Activated CD4-positive, alpha-beta T cell treated with anti-CD3 and anti-CD28 coated beads, Interleukin-2, amount 50 U/mL, for 24 hours (primary cell): ENCODE data around the gene ERCC1.
"Not testable (repeated sequence)": the region's sequence is repeated elsewhere in the genome, so short reads cannot be mapped to it uniquely, and the experiment has no call there.

Source experiments
- DNase-seq, 2 donors: peaks; one replicate each; pipeline ENCODE4 v3.0.0-alpha.2; 2020; ENCODE audit warnings: low read depth in 1 of 2, low spot score in 1 of 2

The ERCC1 gene

DNA sequence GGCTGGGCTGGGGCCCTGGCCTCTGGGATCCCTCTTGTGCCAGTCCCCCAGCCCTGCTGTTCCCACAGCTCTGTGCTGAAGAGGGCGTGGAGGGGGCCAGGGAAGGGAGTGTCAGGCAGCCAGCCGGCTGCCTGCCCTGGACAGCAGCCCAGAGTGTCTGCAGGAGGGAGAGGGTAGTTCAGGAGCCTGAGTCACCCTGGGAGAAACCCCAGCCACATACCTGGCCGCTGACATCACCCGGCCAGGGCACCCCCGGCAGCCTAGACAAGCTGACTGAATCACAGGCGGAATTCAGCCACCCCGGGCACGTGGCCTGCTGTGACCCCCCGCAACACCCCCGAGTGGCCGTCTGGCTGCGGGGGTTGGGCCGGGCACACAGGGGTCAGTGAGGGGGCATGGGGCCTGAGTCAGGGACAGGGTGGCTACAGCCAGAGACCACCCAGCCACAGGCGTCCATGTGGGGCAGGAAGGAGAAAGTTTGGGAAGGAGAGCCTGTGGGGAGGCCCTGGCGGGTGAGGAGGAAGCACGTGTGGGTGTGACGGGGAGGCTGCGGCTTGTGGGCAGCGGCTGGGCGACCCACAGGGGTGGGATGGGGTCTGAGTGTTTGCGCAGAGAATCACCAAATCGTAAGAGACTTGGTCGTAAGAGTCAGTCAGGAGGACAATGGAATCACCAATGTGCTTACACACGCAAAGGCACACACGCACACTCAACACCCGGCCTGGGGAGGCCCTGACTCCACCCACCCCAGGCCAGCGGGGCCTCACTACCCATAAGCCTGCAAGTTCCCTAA lies 32.2 kb upstream of the ERCC1 start:
- DNase-seq, result peak in 1 of 2 donors; percentile 32

DNA sequence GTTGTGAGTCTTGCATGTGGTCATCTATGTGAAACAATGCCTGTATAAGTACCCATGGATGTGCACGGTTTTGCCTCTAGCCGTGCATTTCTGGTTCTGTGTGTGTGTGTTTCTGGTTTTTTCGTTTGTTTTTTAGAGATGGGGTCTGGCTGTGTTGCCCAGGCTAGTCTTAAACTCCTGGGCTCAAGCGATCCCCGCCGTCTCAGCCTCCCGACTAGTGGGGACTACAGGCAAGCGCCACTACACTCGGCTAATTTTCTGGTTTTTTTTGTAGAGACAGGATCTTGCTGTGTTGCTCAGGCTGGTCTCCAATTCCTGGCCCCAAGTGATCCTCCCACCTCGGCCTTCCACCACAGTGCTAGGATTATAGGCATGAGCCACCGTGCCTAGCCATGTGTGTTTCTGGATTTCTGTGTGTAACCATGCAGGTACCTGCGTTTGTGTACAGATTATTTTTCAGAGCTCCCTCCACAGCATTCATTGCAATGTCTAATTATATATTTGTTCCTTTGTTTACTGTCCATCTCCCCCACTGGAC lies 28.2 kb upstream of the ERCC1 start:
- no peak for DNase-seq

DNA sequence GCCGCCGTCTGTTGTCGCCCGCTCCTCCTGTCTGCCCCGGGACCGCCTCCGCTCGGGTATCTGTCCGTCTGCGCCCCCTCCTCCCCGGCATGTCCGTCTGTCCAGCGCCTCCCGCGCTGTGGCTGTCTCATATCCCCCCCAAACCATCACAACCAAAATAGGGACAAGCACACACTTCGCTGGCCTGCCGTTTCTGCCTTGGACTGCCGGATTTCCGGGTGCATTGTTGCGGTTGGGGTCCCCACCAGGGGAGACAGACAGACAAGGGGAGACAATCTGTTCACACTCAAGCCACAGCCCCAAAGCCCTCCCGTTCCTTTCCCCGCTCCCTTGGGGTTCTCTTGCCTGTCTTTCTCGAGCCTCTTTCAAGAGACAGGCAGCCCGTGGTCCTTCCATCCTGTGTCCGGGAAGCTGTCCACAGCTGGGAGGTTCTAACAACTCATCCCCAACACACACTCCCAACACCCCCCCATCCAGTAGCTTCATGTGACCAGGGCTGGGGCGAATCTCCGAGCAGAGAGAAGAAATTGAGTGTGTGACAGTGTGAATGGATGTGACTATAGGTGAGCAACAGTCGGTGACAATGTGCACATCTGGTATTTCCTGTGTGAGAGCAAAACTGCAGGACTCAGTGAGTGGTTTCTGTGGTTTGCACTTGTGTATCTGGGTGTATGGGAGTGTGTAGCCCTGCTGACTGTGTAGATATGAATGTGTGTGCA lies 27.6 kb upstream of the ERCC1 start:
- DNase-seq, result peak in 1 of 2 donors; percentile 39

DNA sequence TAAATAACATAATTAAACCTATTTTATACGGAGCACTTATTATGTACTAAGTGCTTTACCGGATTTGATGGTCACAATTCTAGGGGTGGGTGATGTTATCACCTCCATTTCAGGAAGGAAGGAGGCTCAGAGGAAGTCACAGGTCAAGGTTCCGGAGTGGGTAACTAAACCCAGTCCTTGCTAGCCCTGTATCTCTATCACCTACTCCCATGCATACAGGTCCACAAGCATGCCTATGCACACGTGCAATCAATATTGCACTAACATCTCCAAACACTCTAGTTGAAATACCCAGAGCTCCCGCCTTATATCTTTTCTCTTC lies 26.3 kb upstream of the ERCC1 start:
- DNase-seq, result no peak

DNA sequence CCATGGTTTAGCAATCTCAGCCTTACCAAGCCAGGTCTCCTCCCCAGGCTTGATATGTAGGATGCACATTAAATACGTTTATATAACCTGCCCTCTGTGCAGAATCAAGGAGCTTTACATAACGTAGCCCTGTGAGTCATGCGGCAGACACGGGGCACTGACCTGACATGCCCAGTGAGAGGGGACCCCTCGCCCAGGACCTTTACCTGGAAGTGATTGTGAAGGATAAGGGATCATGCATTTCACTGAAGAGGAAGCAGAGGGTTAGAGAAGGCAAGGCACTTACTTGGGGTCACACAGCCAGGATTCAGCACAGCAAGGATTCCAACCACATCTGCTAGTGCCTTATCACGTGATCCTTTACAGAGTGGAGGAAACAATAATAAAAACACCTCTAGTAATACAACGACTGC lies 25.2 kb upstream of the ERCC1 start:
- no peak for DNase-seq

DNA sequence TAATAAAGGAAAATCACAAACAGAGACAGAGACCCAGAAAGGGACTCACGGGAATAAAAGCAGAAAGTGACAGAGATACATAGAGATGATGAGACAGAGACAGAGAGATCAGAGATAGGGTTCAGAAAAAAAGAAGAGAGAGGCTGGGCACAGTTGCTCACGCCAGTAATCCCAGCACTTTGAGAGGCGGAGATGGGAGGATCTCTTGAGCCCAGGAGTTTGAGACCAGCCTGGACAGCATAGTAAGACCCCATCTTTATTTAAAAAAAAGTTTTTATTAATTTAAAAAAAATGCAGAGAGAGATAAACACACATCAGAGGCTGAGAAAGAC lies 24.7 kb upstream of the ERCC1 start:
- no peak for DNase-seq

DNA sequence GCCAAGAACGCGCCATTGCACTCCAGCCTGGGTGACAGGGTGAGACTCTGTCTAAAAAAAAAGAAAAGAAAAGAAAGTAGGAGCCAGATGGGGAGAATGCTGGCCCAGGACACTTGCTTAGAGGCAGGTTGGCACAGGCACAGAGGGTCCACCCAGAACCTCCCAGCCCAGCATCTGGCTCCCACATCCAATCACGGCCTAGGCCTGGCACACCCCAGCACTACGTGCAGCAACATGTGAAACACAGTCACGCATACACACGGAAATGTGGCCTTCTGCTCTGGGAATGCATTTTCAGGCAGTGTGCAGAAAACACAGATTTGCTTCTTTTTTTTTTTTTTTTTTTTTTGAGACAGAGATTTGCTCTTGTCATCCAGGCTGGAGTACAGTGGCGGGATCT lies 23.2 kb upstream of the ERCC1 start:
- no peak for DNase-seq

DNA sequence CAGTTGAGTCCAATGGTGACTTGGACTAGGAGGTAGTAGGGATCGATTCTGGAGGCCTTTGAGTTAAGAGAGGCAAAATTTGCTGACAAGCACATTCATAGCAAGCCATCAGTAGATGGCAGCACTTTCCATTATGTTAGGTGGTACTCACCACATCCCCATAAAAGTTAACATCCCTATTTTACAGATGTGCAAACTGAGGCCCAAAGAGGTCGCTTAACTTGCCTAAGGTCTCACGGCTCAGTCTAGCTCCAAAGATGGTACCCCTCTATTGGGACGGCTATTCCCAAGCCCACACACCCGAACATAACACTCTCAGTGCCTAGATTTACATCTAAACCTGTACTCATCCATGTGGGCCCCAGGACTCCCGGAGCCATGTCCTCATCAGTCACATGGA lies 22.6 kb upstream of the ERCC1 start:
- DNase-seq, result no peak

DNA sequence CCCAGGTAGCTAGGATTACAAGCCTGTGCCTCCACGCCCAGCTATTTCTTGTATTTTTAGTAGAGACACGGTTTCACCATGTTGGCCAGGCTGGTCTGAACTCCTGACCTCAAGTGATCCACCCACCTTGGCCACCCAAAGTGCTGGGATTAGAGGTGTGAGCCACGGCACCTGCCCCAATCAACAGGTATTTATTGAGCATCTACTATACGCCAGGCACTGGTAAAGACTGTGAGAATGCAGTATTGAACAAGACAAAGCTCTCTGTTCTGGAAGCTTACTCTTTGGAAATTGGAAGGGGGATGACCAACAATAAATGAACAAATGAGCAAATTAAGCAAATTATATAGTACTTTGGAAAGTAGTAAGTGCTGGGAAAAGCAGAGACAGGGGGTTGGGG lies 21.4 kb upstream of the ERCC1 start:
- no peak for DNase-seq

DNA sequence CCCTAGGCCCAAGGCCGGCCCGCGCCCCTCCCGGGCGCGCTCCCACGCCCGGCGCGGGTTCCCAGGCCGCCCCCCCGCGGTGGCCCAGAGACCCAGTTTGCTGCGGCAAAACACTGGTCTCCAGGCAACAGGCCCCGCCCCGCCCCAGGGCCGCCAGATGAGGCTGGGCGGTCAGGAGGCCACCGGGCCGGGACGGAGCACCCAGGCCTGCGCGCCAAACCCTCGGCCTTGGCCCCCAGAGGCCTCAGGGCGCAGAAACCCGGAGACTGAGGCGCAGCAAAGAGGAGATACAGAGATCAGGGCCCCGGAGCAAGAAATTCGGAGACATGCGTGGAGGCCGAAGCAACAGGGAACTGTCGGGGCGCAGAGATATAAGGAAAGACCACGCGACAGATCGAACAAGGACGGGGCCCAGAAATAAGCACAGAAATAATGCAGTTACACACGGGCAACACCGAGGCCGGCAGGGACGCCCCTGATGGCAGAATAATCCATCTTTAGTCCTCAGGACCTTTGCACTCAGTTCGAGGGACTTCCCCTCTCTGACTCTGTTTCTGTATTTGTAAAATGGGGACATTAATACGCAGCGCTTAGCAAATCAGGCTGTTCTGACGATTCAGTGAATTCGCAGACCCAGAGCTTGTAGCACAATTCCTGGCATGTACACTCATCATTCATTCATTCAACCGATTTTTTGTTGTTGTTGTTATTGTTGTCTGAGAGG lies 20.8 kb upstream of the ERCC1 start:
- DNase-seq, result peak; percentile 43 to 56

DNA sequence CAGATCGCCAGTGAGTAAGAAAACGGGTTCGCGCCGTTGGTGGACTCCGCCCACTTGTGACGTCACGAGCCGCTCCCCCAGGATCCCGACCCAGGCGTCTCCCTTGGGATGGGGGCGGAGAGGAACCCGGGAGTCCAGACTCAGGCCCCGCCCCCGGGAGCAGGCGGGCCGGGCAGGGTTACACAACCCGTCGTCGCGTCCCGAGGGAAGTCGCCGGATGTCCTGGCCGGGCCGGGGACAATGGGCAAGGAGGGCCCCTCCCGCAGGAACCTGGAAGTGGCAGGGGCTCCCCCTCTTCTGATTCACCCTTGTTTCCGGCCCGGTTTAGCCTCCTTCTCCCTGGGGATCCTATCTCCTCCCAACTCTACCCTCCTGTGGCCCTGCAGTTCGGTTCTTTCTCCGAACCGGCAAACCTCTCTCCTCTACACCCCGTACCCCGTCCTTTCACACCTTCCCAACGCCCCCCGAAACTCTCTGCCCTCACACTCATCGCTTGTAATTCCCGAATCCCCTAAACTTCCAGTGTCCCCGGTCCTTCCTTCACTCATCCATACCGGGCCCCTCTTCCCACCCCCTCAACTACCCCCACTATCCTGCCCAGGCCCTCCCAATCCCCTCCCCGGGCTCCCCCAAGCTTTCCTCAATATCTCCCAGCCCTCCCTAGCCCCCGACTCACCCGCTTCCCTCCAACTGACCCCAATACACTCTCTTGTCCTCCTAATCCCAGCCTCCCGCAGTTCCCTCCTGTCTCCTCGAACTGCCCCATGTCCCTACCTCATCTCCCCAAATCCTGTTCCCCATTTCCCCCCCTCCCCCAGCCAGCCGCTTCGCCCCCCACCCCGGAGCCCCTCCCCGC lies 20.0 kb upstream of the ERCC1 start:
- peak in 1 of 2 donors; percentile 31 for DNase-seq

DNA sequence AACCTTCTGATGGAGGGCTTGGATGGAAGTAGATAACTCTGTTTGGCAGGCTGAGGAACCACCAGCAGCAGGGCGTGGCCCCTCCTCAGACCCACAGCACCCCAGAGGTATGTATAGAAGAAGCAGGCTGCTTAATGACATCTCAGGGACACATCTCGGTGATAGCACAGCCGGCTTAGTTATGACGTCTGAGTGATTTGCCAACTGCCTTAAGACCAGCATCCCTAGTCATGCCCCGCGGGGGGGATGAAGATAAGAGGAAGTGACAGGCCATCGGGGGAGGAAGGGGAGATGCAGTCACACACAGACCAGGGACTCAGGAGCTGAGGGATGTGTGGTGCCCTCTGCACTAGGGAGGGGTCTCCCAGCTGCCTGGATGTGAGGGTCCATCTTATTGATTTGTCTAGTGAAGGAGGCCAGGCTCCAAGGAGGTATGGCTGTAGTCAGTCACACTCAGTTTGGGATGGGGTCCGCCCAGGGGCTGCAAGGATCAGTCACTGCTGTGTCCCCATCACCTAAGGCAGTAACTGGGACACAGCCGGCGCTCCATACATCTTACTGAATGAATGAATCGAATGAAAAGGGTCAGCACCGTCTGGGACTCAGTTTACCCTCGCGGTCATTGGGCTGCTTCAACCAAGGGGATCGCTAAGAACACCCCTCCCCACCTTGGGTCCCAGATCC lies 19.2 kb upstream of the ERCC1 start:
- no peak for DNase-seq

DNA sequence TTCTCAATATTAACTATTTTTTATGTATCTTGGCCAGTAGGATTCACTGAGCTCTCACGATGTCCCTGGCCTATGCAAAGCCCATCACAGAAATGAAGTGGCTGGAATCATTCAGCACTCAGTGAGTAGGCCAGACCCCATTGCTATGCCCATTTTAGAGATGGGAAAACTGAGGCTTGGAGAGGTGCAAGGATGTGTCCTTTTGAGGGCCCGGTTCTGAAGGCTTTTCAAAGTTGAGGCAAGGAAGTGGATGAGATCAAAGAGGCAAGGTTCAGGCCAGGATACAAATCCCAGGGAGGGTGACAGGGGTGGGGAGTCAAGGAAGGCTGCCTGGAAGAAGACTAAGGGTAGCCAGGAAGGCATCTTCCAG lies 18.7 kb upstream of the ERCC1 start:
- no peak for DNase-seq

DNA sequence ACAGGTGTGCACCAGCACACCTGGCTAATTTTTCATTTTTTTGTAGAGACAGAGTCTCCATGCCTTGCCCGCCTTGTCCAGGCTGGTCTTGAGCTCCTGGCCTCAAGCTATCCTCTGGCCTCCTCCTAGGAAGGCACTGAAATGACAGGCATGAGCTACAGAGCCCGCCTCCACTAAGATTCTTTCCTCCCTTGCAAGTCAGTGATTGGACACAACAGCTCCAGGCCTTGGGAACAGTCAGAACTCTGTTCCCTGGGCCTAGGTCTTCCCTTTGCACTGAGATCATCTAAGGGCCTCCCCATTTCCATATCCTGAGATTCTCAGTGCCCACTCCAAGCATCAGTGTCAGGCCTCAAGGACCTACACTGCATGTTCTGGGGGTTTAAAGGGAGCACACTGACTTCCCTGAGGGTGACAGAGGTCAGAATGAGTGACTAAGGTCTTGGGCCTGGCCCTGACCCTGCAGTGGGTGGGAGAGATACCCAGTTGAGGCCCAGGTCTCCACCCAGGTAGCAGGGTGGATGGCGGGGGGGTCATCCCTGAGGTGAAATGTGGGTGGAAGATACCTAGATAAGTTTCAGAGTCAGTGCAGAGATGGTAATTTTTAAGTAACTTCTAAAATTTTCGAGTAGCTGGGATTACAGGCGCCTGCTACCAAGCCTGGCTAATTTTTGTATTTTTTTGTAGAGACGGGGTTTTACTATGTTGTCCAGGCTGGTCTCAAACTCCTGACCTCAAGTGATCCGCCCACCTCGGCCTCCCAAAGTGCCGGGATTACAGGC lies 17.3 kb upstream of the ERCC1 start:
- no peak for DNase-seq

DNA sequence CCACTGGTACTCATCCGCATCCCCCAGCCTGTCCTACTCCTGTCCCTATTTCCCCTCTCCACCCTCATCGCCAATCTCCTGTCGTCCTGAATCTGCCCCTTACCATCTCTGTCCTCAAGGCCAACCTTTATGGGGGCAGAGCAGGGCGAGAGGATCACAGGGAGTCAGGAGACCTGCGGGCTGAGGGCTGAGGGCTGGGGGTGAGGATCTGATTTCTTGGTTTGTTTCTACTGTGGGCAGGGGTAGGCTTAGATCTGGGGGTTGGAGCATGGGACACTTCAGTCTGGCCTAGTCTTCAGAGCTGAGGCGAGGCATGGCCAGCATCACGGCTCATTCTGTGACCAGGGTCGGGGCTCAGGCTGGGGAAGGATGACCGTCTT lies 16.5 kb upstream of the ERCC1 start:
- no peak for DNase-seq

DNA sequence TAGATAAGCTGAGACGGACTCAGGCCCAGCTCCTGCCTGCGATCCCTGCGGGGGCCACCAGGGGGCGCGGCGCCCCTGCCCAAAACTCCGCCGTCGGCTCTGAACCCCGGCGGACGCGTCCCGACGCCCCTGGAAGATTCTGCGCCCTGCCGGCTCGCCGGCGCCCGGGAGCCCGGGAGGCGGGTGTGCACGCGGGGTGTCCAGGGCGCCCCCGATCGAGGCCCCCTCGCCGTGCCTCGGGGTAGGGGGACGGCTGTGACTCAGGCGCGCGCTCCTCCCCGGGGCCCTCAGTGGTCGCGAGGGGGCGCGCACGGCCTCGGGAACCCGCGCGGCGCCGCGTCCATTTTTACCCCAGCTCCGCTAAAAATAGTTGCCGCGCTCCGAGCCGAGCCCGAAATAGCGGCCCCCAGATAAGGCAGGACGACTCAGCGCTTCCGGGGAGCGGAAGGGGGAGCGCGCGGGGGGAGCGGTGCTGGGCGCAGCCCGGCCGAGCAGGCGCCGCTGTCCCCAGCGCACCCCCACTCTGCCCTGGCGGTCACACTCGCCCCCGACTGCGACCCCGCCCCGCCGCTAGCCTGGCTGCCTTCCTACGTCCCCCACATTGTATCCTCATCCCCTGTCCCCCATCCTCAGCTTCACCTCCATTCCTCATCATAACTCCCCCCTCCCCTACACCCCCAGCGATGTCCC lies 16.0 kb upstream of the ERCC1 start:
- DNase-seq, result peak; percentile 76 to 86

DNA sequence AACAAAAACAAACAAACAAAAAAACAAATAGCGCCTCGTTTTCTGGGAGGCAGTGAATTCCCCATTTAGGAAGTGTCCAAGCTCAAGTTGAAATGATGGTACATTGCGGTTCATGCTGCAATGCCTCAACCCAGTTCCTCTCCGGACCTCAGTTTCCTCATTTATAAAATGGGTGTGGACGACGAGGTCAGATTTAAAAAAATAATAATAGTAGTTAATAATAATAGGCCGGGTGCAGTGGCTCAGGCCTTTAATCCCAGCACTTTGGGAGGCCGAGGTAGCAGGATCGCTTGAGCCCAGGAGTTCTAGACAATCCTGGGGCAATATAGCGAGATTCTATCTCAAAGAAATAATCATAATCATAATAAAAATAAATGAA lies 15.5 kb upstream of the ERCC1 start:
- no peak for DNase-seq

DNA sequence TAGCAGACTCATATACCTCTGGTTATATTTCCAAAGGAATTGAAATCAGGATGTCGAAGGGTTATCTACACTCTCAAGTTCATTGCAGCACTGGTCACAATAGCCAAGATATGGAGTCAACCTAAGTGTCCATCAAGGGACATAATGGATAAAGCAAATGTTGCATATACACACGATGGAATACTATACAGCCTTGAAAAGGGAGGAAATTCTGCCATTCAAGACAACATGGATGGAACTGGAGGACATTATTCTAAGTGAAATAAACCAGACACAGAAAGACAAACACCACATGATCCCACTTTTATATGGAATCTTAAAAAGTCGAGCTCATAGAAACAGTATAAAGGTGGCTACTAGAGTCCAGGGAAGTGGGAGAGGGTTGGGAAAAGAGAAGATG lies 13.6 kb upstream of the ERCC1 start:
- no peak for DNase-seq

DNA sequence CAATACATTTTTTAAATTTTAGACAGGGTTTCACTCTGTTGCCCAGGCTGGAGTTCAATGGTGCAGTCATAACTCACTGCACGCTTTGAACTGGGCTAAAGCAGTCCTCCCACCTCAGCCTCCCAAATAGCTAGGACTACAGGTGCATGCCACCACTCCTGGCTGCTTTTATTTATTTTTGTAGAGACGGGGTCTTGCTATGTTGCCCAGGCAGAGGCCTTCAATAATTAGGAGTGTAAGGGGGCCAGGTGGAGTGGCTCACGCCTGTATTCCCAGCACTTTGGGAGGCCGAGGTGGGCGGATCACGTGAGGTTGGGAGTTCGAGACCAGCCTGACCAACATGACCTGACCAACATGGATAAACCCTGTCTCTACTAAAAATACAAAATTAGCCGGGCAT lies 8.8 kb upstream of the ERCC1 start:
- not testable (repeated sequence) for DNase-seq
